AG04450 (cell line): ENCODE results near the gene SOX4. TPM values are rescaled to one million over a fixed set of nuclear protein-coding genes. Genes with fewer than 3 reads are reported as not detected.

Experiments used
- CTCF ChIA-PET: fragments of 300-600, 350-600 bp; formaldehyde crosslinking; extraction: SDS; loops from one replicate; lab custom pipeline; 2022; ENCODE audit warnings: antibody characterized with exemption, inconsistent platforms; lab: Charles Lee
- POLR2A ChIA-PET: fragments of 350-600 bp; formaldehyde crosslinking; extraction: SDS; loops from one replicate; lab custom pipeline; 2021; ENCODE audit warnings: antibody characterized with exemption, inconsistent platforms; lab: Yijun Ruan, JAX
- DNase-seq: peaks from one replicate; pipeline ENCODE4 v3.0.0-alpha.2; 2011; ENCODE audit warnings: low read depth, low spot score
- H3K27ac ChIP-seq: one replicate; pipeline ENCODE4 v1.5.1; 2012; ENCODE audit warnings: low read depth, low read length, control low read depth
- H3K27me3 ChIP-seq: one replicate; pipeline ENCODE4 v1.6.0; 2012; ENCODE audit warnings: low read length; ENCODE audit not compliant: control insufficient read depth, insufficient read depth
- H3K4me3 ChIP-seq: 2 replicates; pipeline ENCODE4 v1.5.1; 2011; ENCODE audit warnings: mild to moderate bottlenecking, low read depth, low read length, control low read depth
- H3K9me3 ChIP-seq: 2 replicates; pipeline ENCODE4 v1.5.1; 2012; ENCODE audit warnings: low read length; ENCODE audit not compliant: control insufficient read depth, insufficient read depth
- polyA plus RNA-seq: library from polyadenylated mRNA; depleted of rRNA; stranded (reverse); fragments of >200 nt; gene quantifications from 2 replicates; pipeline ENCODE4 v1.2.3, GENCODE V29; 2011
- TF ChIP-seq, protein P1 (sequence below): IDR thresholded peaks from 2 replicates; pipeline ENCODE4 v1.5.1; 2011; ENCODE audit warnings: low read depth, low read length, control low read depth, inconsistent platforms

Gene SOX4
- polyA plus RNA-seq, 1 experiment = 33.5 TPM

GRCh38 chr6:21604081-21604480 is 10.5 kb downstream of the SOX4 start:
- H3K9me3 ChIP-seq = peaks cover 5% of the 10 kb centered on the region; the same call in 1 of the 2 replicates
- ChIA-PET CTCF (no interaction called here), POLR2A (interaction anchor here (0.6 kb wide), 1 partner anchor 65 kb away, joined by 5 read pairs; no protein-coding TSS in a partner anchor)
- H3K27ac ChIP-seq = no peak overlapping the region
- no peaks in the 10 kb centered on the region for H3K27me3 ChIP-seq
- DNase-seq = no peak
- TF ChIP-seq, protein P1, sequence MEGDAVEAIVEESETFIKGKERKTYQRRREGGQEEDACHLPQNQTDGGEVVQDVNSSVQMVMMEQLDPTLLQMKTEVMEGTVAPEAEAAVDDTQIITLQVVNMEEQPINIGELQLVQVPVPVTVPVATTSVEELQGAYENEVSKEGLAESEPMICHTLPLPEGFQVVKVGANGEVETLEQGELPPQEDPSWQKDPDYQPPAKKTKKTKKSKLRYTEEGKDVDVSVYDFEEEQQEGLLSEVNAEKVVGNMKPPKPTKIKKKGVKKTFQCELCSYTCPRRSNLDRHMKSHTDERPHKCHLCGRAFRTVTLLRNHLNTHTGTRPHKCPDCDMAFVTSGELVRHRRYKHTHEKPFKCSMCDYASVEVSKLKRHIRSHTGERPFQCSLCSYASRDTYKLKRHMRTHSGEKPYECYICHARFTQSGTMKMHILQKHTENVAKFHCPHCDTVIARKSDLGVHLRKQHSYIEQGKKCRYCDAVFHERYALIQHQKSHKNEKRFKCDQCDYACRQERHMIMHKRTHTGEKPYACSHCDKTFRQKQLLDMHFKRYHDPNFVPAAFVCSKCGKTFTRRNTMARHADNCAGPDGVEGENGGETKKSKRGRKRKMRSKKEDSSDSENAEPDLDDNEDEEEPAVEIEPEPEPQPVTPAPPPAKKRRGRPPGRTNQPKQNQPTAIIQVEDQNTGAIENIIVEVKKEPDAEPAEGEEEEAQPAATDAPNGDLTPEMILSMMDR = no peak
- no peak overlapping the region for H3K4me3 ChIP-seq

DNA sequence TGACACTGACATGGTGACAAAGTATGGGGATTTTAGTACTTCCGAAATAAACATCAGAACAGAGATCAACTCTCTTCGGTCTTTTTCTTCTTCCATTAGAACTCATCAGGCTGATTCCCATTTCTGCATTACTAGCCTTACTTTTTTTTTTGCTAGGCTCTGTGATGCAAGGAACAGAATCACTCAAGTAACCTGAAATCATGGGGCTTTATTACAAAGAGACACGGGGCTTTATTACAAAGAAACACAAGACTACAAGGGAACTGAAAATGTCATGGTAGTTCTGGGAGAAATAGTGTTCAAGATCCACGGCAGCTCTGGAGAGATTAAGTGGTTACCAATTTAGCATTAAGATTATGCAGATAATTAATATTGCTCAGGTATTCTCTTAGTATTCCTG is 11.6 kb downstream of the SOX4 start:
- Histone ChIP-seq H3K9me3 (peaks cover 12% of the 10 kb centered on the region), H3K27me3 (no peaks in the 10 kb centered on the region), H3K27ac (no peak overlapping the region), H3K4me3 (no peak overlapping the region)
- no peak for DNase-seq
- ChIA-PET POLR2A (no interaction called here), CTCF (interaction anchor here (0.5 kb wide), 1 partner anchor 154 kb away, joined by 4 read pairs; no protein-coding TSS in a partner anchor)
- TF ChIP-seq, protein P1 = no peak

DNA sequence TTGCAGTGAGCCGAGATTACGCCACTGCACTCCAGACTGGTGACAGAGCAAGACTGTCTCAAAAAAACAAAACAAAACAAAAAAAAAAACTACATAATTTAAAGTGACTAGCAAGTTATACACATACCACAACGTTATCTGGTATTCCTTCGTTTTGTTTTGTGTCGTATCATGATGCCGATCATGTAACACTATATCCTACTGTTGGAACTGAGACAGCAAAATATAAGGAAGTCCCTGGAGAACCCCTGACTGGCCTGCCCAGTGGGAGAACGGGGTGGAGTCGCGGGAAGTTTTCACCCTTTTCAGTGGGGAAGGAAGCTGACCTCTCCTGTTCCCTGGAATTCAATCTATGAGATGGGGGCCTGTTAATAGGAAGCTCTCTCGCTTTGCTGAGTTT is 15.1 kb downstream of the SOX4 start:
- no peak overlapping the region for H3K4me3 ChIP-seq
- ChIA-PET CTCF (interaction anchor here (0.6 kb wide), 1 partner anchor 8 kb away, joined by 3 read pairs; no protein-coding TSS in a partner anchor), POLR2A (interaction anchor here (0.5 kb wide), 1 partner anchor 14 kb away, joined by 4 read pairs; no protein-coding TSS in a partner anchor)
- H3K27ac ChIP-seq = no peak overlapping the region
- H3K9me3 ChIP-seq = peaks cover 7% of the 10 kb centered on the region
- no peak for DNase-seq
- TF ChIP-seq, protein P1 = no peak
- no peaks in the 10 kb centered on the region for H3K27me3 ChIP-seq

DNA sequence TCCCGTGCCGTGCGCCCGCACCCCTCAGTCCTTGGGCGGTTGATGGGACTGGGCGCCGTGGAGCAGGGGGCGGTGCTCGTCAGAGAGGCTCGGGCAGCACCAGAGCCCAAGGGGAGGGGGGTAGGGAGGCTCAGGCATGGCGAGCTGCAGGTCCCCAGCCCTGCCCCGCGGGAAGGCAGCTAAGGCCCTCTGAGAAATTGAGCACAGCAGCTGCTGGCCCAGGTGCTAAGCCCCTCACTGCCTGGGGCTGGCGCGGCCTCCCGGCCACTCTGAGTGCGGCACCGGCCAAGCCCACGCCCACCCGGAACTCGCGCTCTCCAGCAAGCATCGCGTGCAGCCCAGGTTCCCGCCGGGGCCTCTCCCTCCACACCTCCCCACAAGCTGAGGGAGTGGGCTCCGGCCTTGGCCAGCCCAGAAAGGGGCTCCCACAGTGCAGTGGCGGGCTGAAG is 16.4 kb downstream of the SOX4 start:
- ChIA-PET CTCF (no interaction called here), POLR2A (no interaction called here)
- Histone ChIP-seq H3K9me3 (peaks cover 7% of the 10 kb centered on the region), H3K4me3 (no peak overlapping the region), H3K27ac (no peak overlapping the region), H3K27me3 (no peaks in the 10 kb centered on the region)
- TF ChIP-seq, protein P1 = no peak
- no peak for DNase-seq

DNA sequence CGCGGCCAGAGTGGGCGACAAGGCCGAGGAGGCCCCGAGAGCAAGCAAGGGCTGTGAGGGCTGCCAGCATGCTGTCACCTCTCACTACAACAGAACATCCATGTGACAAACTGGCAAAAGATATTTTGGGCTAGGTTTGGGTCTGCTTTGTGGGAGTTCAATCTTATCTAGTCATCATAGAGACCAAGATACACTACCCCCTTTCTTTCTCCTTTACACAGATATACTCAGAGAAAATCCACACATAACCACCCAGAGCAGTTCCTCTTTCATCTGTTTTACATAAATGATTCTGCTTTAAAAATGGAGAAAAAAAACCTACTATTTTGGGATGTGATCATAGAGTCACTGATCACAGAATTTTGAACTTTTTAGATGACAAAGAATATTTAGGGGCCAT is 16.8 kb downstream of the SOX4 start:
- no peak for DNase-seq
- Histone ChIP-seq H3K4me3 (no peak overlapping the region), H3K9me3 (peaks cover 7% of the 10 kb centered on the region), H3K27ac (no peak overlapping the region), H3K27me3 (no peaks in the 10 kb centered on the region)
- TF ChIP-seq, protein P1 = no peak
- CTCF ChIA-PET = no interaction called here
- POLR2A ChIA-PET = no interaction called here
